DND-41 (cell line): ENCODE results near the gene FTO.

Experiments used
- EZH2 ChIP-seq: IDR thresholded peaks from 3 replicates; pipeline ENCODE4 v1.6.1; 2012; ENCODE audit warnings: borderline replicate concordance, low read depth, mild to moderate bottlenecking, moderate library complexity, low read length, inconsistent platforms; ENCODE audit not compliant: severe bottlenecking
- TF ChIP-seq, protein P1 (sequence below): IDR thresholded peaks from 2 replicates; pipeline ENCODE4 v1.5.1; 2012; ENCODE audit warnings: borderline replicate concordance, low read length, moderate library complexity, mild to moderate bottlenecking; ENCODE audit not compliant: poor library complexity, severe bottlenecking; ENCODE audit errors: extremely low read depth

DNA sequence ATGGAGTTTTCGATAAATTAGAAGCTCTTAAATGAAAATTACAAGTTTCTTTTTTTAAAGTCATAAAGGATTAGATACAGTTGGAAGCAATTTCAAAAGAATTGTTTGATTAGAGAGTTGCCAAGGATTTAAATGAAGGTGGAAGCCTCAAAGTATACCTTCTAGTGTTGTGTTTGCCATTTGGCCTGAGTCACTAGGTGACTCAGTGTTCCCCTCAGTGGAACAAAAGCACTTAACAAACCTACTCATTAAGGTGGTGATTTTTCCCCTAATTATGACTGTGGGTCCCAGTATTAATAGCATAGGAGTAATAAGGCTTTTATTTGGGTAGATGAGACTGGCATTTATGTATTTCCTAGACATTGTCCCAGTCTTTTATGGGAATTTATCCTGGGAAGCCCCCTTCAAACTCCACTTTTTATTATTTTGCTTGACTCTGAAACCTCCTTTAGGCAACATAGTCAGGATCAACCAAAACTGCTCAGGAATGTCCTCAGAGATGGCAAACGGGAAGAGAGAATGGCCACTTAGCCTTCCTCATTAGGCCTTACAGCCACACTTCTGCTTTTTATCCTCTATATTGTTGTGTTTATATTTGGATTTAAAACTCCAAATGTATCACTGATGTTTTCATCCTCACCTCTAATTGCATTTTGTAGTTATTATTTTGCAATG is 161.0 kb downstream of the FTO start:
- TF ChIP-seq, protein P1, sequence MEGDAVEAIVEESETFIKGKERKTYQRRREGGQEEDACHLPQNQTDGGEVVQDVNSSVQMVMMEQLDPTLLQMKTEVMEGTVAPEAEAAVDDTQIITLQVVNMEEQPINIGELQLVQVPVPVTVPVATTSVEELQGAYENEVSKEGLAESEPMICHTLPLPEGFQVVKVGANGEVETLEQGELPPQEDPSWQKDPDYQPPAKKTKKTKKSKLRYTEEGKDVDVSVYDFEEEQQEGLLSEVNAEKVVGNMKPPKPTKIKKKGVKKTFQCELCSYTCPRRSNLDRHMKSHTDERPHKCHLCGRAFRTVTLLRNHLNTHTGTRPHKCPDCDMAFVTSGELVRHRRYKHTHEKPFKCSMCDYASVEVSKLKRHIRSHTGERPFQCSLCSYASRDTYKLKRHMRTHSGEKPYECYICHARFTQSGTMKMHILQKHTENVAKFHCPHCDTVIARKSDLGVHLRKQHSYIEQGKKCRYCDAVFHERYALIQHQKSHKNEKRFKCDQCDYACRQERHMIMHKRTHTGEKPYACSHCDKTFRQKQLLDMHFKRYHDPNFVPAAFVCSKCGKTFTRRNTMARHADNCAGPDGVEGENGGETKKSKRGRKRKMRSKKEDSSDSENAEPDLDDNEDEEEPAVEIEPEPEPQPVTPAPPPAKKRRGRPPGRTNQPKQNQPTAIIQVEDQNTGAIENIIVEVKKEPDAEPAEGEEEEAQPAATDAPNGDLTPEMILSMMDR: no peak
- TF ChIP-seq EZH2: no peak
